ENCODE results near the gene ZNF74. TPM values are rescaled to one million over a fixed set of nuclear protein-coding genes. Genes with fewer than 3 reads are reported as not detected.
"Not testable (repeated sequence)": the region's sequence is repeated elsewhere in the genome, so short reads cannot be mapped to it uniquely, and the experiment has no call there.

Gene ZNF74
- total RNA-seq (2014; rRNA removed; shearing (Covaris generic)) = 6.1 and 19.5 TPM in 2 replicates

DNA sequence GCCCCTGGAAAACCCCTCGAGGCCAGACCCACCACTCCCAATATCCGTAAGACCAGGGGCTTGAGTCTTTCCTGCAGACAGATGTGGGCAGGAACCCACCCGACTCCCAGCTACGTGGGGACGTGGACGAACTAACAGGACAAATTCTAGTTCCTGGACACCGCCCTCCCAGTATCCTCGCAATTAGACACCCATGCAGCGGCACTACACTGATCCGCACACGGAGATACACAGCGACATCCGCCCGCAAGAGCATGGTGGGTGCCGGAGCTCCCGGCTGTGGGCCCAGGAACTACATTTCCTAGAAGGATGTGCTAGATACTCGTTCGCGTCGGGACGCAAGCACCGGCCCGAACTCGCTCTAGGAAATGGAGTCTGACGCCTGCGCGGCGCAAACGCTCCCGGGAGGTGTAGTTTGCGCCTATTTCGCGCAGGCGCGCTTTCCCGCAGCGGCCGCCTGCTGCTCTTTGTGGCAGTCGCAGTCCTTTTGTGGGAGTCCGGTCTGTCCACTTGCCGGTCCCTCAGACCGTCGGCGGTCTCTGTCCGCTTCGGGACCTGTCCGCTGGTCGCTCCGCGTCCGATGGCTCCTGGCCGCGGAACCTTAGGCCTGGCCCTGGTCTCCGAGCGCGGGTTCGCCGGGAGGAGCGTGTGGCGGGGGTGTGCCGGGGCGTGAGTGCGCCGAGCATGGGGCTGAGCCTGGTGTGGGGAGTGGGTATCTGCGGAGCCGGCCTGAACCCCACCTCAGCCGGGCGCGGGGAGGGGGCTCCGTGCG, at the start of gene ZNF74:
TSS of gene ZNF74 (plus strand) at position 447 of the 772 bp plus-strand sequence. CDS start 478 bp downstream, outside the sequence.
- DNase-seq (ENCODE audit: low spot score) = peak; percentile 85

DNA sequence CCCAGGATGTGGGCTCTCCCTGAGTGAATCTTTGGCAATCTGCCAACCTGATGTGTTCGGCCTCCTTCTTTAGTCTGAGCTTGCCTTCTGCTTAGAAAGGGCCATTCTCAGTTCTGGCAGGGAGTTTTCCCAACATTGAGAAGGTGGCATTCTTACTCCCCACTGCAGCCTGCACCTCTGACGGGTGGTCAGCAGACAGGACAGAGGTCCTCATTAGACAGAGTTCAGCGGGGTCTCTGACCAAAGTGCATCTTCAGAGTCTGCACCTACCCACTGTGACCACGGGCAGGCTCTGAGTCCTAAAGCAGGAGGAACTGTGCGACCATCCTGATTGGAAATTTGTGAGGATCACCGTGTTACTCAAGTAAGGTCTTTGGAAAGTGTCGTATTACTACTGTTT, 47.4 kb upstream of the ZNF74 start:
- DNase-seq (ENCODE audit: low spot score) = not testable (repeated sequence)

DNA sequence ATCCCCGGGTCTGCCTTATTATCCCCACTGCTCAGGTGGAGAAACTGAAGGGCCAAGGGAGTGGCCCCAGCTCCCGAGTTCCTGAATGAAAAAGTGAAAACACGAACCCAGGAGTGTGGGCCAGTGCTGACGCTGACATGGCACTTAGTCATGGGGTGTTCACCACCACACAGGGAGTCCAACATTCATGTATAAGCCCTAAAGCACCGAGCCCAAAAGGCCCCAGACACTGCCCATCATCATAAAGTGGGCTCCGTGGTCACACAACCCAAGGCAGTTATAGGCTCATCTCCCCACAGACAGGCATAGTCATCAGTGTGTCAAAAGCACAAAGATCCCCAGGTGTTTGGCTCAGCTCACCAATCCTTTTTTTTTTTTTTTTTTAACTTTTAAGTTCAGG, 41.4 kb upstream of the ZNF74 start:
- DNase-seq (ENCODE audit: low spot score) = not testable (repeated sequence)

DNA sequence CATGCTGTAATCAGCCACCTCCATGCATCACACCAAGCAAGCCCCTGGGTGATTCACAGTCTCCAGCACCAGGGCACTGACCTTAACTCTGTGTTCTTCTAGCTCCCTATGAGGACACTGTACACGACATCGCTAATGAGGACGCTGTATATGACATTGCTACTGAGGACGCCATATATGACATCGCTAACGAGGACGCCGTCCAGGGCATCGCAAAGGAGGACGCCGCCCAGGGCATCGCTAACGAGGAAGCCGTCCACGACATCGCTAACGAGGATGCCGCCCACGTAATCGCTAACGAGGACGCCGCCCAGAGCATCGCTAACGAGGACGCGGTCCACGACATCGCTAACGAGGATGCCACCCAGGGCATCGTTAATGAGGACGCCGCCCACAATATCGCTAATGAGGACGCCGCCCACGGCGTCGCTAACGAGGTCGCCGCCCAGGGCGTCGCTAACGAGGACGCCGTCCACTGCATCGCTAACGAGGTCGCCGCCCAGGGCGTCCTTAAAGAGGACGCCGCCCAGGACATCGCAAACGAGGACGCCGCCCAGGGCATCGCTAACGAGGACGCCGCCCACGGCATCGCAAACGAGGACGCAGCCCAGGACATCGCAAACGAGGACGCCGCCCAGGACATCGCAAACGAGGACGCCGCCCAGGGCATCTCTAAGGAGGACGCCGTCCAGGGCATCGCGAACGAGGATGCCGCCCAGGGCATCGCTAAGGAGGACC, 39.5 kb upstream of the ZNF74 start:
- DNase-seq (ENCODE audit: low spot score) = no peak

DNA sequence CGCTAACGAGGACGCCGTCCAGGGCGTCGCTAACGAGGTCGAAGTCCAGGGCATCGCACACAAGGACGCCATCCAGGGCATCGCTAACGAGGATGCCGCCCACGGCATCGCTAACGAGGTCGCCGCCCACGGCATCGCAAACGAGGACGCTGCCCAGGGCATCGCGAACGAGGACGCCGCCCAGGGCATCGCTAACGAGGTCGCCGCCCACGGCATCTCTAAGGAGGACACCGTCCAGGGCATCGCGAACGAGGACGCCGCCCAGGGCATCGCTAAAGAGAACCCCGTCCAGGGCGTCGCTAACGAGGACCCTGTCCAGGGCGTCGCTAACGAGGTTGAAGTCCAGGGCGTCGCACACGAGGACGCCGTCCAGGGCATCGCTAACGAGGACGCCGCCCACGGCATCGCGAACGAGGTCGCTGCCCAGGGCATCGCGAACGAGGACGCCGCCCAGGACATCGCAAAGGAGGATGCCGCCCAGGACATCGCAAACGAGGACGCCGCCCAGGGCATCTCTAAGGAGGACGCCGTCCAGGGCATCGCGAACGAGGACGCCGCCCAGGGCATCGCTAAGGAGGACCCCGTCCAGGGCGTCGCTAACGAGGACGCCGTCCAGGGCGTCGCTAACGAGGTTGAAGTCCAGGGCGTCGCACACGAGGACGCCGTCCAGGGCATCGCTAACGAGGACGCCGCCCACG, 37.9 kb upstream of the ZNF74 start:
- DNase-seq (ENCODE audit: low spot score) = not testable (repeated sequence)

DNA sequence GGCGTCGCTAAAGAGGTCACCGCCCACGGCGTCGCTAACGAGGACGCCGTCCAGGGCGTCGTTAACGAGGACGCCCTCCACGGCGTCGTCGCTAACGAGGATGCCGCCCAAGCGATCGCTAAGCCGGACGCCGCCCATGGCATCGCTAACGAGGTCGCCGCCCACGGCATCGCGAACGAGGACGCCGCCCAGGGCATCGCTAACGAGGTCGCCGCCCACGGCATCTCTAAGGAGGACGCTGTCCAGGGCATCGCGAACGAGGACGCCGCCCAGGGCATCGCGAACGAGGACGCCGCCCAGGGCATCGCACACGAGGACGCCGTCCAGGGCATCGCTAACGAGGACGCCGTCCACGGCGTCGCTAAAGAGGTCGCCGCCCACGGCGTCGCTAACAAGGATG, 37.0 kb upstream of the ZNF74 start:
- DNase-seq (ENCODE audit: low spot score) = not testable (repeated sequence)

DNA sequence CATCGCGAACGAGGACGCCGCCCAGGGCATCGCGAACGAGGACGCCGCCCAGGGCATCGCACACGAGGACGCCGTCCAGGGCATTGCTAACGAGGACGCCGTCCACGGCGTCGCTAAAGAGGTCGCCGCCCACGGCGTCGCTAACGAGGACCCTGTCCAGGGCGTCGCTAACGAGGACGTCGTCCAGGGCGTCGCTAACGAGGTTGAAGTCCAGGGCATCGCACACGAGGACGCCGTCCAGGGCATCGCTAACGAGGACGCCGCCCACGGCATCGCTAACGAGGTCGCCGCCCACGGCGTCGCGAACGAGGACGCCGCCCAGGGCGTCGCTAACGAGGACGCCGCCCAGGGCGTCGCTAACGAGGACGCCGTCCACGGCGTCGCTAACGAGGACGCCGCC, 36.0 kb upstream of the ZNF74 start:
- DNase-seq (ENCODE audit: low spot score) = not testable (repeated sequence)

DNA sequence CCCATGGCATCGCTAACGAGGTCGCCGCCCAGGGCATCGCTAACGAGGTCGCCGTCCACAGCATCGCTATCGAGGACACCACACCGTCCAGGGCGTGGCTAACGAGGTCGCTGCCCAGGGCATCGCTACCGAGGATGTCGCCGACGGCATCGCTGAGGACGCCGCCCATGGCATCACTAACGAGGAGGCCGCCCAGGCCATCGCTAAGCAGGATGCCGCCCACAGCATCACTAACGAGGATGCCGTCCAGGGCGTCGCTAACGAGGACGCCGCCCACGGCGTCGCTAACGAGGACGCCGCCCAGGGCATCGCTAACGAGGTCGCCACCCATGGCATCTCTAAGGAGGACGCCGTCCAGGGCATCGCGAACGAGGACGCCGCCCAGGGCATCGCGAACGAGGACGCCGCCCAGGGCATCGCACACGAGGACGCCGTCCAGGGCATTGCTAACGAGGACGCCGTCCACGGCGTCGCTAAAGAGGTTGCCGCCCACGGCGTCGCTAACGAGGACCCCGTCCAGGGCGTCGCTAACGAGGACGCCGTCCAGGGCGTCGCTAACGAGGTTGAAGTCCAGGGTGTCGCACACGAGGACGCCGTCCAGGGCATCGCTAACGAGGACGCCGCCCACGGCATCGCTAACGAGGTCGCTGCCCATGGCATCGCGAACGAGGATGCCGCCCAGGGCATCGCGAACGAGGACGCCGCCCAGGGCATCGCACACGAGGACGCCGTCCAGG, 35.3 kb upstream of the ZNF74 start:
- DNase-seq (ENCODE audit: low spot score) = not testable (repeated sequence)

DNA sequence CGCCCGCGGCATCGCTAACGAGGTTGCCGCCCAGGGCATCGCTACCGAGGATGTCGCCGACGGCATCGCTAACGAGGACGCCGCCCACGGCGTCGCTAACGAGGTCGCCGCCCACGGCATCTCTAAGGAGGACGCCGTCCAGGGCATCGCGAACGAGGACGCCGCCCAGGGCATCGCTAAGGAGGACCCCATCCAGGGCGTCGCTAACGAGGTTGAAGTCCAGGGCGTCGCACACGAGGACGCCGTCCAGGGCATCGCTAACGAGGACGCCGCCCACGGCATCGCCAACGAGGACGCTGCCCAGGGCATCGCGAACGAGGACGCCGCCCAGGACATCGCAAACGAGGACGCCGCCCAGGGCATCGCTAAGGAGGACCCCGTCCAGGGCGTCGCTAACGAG, 33.7 kb upstream of the ZNF74 start:
- DNase-seq (ENCODE audit: low spot score) = not testable (repeated sequence)

DNA sequence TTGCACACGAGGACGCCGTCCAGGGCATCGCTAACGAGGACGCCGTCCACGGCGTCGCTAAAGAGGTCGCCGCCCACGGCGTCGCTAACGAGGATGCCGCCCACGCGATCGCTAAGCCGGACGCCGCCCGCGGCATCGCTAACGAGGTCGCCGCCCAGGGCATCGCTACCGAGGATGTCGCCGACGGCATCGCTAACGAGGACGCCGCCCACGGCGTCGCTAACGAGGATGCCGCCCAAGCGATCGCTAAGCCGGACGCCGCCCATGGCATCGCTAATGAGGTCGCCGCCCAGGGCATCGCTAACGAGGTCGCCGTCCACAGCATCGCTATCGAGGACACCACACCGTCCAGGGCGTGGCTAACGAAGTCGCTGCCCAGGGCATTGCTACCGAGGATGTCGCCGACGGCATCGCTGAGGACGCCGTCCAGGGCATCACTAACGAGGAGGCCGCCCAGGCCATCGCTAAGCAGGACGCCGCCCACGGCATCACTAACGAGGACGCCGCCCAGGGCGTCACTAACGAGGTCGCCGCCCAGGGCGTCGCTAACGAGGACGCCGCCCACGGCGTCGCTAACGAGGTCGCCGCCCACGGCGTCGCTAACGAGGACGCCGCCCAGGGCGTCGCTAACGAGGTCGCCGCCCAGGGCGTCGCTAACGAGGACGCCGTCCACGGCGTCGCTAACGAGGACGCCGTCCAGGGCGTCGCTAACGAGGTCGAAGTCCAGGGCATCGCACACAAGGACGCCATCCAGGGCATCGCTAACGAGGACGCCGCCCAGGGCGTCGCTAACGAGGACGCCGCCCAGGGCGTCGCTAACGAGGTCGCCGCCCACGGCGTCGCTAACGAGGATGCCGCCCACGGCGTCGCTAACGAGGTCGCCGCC, 32.8 kb upstream of the ZNF74 start:
- not testable (repeated sequence) for DNase-seq (ENCODE audit: low spot score)

DNA sequence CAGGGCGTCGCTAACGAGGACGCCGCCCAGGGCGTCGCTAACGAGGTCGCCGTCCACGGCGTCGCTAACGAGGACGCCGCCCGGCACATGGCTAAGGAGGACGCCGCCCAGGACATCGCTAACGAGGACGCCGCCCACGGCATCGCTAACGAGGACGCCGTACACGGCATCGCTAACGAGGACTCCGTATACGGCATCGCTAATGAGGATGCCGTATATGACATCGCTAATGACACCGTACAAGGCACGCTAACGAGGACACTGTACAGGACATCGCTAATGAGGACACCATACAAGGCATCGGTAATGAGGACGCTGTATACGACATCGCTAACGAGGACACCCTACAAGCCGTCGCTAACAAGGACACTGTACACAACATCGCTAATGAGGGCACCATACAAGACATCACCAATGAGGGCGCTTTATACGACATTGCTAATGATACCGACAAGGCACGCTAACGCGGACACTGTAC, 32.2 kb upstream of the ZNF74 start:
- DNase-seq (ENCODE audit: low spot score) = not testable (repeated sequence)

DNA sequence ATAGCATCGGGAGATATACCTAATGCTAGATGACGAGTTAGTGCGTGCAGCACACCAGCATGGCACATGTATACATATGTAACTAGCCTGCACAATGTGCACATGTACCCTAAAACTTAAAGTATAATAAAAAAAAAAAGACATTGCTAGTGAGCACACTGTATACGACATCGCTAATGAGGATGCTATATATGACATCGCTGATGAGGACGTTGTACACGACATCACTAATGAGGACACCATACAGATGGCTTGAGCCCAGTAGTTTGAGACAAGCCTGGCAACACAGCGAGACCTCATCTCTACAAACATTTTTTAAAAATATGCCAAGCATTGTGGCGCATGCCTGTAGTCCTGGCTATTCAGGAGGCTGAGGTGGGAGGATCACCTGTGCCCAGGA, 31.5 kb upstream of the ZNF74 start:
- not testable (repeated sequence) for DNase-seq (ENCODE audit: low spot score)

DNA sequence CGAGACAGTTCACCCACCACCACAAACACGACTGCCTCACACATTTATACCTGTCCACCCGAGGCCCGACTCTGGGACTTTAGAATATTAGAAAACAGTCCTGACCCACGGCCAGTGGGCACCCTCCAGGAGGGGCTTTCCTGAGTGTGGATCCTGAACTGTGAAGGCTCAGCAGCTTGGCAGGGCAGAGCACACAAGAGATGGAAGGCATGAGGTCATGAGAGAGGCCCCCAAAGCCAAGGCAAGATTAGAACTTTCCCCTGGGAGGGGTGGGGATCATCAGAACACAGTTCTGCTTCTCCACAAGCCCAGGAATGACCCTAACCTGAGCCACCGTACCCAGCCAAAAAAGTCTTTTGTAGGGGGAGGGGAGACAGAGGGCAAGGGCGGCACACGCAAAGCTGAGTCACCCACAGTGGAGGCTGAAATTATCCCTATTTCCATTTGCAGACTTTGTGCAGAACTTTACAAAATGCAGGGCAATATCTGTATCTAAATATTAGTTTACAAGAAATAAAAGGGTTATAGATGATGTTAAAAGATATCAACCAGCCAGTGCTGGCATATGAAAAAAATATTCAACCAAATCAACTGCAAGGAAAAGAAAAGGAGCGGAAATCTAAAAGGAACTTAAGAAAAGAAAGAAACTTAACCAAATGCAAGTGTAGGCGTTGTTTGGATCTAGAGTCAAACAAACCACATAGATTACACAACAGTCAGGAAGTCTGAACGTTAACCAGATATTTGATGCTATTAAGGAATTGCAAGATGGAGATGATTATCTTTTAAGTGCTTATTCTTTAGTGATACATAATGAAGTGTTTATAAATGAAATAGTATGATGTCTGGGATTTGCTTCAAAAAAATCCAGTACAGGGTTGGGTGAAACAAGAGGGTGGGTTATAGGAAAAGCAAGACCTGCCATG, 29.4 kb upstream of the ZNF74 start:
- peak; percentile 11 for DNase-seq (ENCODE audit: low spot score)

DNA sequence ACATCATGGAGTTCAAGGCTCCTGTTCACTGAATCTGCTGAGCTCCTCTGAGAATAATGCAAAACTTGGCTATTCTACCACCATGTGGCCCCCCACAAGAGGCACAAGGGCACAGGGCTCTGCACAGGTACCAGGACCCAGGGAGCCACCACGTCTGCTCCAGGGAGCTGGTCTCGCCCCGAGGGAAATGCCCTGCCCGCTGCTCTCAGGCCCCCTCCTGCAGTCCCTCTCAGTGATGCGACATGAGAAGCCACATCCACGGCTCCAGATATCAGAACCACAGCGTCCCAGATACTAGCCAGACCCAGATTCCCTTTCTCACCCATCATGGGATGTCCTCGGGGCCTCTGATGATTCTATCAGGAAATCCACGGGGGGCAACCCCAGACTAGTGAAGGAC, 27.1 kb upstream of the ZNF74 start:
- not testable (repeated sequence) for DNase-seq (ENCODE audit: low spot score)

DNA sequence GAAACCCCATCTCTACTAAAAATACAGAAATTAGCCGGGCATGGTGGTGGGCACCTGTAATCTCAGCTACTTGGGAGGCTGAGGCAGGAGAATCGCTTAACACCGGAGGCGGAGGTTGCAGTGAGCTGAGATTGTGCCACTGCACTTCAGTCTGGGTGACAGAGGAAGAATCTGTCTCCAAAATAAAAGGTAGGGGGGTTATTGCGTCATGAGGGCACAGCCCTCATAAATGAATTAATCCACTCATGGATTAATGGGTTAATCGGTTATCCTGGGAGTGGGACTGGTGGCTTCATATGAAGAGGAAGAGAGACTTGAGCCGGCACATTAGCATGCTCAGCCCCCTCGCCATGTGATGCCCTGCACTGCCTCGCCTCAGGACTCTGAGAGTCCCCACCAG, 25.1 kb upstream of the ZNF74 start:
- DNase-seq (ENCODE audit: low spot score) = not testable (repeated sequence)

DNA sequence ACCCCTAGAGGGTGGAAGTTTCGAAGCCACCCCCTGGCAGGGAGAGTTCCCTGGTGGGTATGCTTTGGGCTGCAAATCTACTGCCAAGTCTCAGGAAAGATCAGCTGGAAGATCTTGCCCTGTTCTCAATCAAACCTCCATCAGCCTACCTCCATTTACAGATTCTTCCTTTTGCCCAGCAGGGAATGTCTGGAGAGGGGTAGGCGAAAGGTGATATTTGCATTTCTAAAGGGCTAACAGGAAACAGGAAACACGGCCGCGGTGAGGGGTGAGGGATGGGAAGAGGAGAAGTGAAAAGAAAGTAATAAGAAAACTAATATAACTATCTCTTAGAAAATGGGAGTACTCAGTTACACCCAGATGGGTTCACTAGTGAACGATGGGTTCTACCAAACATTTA, 22.3 kb upstream of the ZNF74 start:
- not testable (repeated sequence) for DNase-seq (ENCODE audit: low spot score)

DNA sequence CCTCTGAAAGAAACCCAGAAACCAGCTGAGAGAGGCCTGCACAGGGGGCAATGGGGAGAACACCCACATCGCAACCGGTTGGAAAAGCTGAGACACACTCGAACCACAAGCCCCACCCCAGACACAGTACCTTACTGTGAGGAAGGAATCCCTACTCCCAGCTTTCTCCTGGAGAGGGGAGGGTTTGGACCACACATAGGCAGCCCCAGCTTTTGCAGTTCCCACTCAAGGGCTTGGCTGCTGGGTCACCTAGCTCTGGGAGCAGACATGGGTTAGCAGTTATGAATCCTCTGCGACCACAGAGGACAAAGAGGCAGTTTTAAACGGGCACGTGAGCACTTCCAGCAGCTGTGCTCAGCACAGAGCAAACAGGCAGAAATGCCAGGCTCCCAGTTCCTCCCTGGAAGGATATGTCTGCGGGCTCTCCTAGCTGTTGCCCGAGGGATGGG, 21.5 kb upstream of the ZNF74 start:
- not testable (repeated sequence) for DNase-seq (ENCODE audit: low spot score)

DNA sequence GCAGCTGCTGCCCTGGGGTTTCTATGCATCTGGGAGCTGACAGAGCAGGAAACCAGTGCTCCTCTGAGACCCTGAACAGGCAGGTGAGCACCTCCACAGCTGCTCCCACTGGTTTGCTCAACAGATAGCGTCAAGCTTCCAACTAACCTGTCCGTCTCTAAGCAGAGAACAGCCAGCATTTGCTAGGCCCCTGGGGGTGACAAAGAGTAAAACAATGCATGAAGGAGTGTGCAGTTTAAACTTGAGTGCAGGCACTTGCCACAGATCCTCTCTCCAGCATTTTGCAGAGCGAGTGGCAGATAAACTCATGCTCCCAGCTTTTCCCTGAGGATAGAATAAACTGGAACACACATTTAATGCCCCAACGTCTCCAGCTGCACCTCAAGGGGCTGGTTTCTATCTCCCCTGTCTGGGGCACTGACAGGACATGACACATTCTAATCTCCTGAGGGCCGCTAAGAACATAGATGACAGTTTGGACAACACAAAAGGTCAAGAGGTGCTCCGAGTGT, 20.7 kb upstream of the ZNF74 start:
- not testable (repeated sequence) for DNase-seq (ENCODE audit: low spot score)

DNA sequence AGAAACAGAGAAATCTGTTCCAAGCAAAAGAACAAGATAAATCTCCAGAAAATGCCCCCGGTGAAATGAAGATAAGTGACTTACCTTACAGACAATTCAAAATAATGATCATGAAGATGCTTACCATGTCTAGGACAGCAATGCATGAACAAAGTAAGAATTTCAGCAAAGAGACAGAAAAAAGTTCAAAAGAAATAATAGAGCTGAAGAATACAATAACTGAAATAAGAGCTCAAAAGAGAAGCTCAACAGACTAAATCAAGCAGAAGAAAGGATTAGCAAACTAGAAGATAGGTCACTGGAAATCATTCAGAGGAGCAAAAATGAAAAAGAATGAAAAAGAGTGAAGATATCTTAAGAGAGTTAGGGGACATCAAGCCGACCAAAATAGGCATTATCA, 19.8 kb upstream of the ZNF74 start:
- DNase-seq (ENCODE audit: low spot score) = not testable (repeated sequence)

All from H4 (cell line).